ENCODE results near the gene ARHGAP19.
A peak's percentile ranks its signal among the peaks of the same experiment; 100 is the strongest.

The ARHGAP19 gene

DNA sequence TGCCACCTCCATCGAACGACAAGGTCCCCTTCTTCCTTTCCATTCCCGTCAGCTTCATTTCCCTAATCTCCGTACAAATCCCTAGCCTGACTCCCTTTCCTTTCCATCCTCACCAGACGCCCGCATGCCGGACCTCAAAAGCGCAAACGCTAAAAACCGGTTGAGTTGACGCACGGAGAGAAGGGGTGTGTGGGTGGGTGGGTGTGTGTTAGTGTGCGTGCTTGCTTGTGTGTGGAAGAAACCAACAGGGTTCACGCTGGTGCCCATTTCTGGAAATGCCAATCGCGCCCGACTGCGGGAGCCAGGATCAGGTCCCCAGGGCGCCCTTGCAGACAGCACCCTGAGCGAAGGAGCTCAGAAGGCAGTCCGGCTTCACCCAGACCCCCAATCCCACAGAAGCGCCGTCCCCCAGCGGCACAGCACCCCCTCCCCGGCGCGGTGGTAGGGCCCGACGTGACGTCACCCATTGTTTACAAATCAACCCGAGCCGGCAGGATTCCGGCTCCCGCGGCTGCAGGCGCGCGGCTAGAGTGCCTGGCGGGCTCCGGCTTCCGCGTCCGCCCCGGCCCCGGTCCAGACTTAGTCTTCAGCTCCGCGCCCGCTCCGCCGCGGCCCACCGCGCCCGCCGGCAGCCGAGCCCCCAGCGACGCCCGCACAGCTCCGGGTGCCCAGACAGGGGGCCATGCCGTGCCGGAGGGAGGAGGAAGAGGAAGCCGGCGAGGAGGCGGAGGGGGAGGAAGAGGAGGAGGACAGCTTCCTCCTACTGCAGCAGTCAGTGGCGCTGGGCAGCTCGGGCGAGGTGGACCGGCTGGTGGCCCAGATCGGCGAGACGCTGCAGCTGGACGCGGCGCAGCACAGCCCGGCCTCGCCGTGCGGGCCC, 26.6 kb upstream of the ARHGAP19 start, which contains the start of gene FRAT1:
Gene FRAT1, plus strand, starts transcription at position 500 of the 880 bp plus-strand sequence. Its CDS starts 183 bp downstream, at position 683.
- peak within 1 kb of the TSS; percentile 88 for H3K4me3 ChIP-seq (ENCODE audit: low read depth, low read length)
- CTCF ChIA-PET = interaction anchor here (0.9 to 4.5 kb wide), 5 partner anchors 10 to 109 kb away, joined by 3 to 32 read pairs (median 3); partner anchors contain the start of gene FRAT2
- POLR2A ChIA-PET = interaction anchor here (1.3 kb wide), 1 partner anchor 14 kb away, joined by 8 read pairs; no protein-coding TSS in a partner anchor
- TF ChIP-seq CTCF (IDR thresholded peaks at IDR 0.05; ENCODE audit: insufficient read depth, low read length, missing control alignments) = no peak
- DNase-seq (ENCODE audit: low read depth, low spot score) = no peak

DNA sequence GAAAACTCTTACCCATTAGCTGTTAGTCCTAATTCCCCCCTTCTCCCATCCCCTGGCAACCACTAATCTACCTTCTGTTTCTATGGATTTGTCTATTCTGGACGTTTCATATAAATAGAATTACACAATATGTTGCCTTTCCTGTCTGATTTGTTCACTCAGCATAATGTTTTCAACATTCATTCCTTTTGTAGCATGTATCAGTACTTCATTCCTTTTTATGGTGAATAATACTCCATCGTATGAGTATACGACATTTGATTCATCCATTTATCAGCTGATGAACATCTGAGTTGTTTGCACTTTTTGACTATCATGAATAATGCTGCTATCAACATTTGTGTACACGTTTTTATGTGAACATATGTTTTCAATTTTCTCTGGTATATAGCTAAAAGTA, 22.2 kb upstream of the ARHGAP19 start:
- no peak overlapping the region for H3K4me3 ChIP-seq (ENCODE audit: low read depth, low read length)
- TF ChIP-seq CTCF (IDR thresholded peaks at IDR 0.05; ENCODE audit: insufficient read depth, low read length, missing control alignments) = no peak
- ChIA-PET POLR2A (no interaction called here), CTCF (interaction anchor here (1.4 kb wide), 1 partner anchor 18 kb away, joined by 4 read pairs; no protein-coding TSS in a partner anchor)
- DNase-seq (ENCODE audit: low read depth, low spot score) = no peak

DNA sequence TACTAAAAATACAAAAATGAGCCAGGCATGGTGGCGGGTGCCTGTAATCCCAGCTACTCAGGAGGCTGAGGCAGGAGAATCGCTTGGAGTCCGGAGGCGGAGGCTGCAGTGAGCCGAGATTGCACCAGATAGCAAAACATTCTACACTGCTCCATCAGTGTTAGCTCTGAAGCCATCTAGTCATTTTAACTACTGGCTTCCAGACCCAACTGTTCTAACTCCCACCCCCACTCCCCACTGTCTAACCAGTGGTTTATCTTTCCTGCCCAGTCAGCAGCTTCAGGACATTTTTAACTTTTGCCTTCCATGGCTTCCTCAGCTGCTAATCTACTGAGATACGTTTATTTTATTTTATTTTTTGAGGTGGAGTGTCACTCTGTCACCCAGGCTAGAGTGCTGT, 20.5 kb upstream of the ARHGAP19 start:
- DNase-seq (ENCODE audit: low read depth, low spot score) = no peak
- TF ChIP-seq CTCF (IDR thresholded peaks at IDR 0.05; ENCODE audit: insufficient read depth, low read length, missing control alignments) = no peak
- ChIA-PET CTCF (no interaction called here), POLR2A (interaction anchor here (0.6 to 1.2 kb wide), 2 partner anchors 21 to 131 kb away, joined by 3 to 4 read pairs; no protein-coding TSS in a partner anchor)
- no peak overlapping the region for H3K4me3 ChIP-seq (ENCODE audit: low read depth, low read length)

GRCh38 chr10:97311111-97311626, 18.7 kb upstream of the ARHGAP19 start:
- ChIA-PET POLR2A (no interaction called here), CTCF (no interaction called here)
- no peak overlapping the region for H3K4me3 ChIP-seq (ENCODE audit: low read depth, low read length)
- no peak for DNase-seq (ENCODE audit: low read depth, low spot score)
- TF ChIP-seq CTCF (IDR thresholded peaks at IDR 0.05; ENCODE audit: insufficient read depth, low read length, missing control alignments) = no peak

DNA sequence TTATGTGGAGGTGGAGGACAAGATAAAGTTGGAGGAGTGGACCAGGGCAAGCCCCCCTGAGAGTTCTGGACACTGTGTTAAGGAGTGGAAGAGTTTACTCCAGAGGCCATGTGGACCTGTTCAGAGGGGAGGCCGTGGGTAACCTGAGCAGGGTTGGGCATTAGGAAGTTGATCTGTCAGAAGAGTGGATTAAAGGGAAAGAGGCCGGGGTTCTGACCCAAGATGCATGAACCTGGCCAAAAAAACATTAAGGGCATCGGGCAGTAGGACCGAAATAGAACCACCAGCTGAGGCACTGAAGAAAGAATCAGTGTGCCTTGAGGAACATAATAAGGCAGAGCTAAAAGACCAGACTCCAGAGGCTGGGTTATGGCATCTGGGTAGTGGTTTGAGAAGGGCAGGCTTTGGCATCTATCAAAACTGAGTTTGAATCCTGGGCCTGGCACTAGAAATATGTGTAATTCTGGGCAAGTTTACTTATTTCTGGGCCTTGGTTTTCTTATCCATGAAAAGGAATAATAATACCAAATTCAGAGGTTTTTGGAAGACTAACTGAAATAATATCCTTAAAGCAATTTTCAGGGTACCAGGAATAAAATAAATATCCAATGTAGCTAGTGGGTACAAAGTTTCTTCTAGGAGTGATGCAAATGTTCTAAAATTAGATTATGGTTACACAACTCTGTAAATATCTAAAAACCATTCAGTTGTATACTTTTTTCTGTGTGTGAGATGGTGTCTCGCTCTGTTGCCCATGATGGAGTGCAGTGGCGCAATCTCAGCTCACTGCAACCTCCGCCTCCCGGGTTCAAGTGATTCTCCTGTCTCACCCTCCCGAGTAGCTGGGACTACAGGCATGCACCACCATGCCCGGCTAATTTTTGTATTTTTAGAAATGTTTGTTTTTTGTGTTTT, 15.7 kb upstream of the ARHGAP19 start:
- ChIA-PET CTCF (no interaction called here), POLR2A (no interaction called here)

More for the DNA sequence above, 15.7 kb upstream of the ARHGAP19 start:
- TF ChIP-seq CTCF (IDR thresholded peaks at IDR 0.05; ENCODE audit: insufficient read depth, low read length, missing control alignments) = no peak
- no peak overlapping the region for H3K4me3 ChIP-seq (ENCODE audit: low read depth, low read length)
- DNase-seq (ENCODE audit: low read depth, low spot score) = no peak

Data from AG04449 (cell line).